Skeletal muscle satellite cell (primary cell): ENCODE results near the gene FANCD2OS.
"Not testable (repeated sequence)": the region's sequence is repeated elsewhere in the genome, so short reads cannot be mapped to it uniquely, and the experiment has no call there.

Experiments
- H3K27me3 ChIP-seq: 2 replicates; pipeline ENCODE4 v1.7.0; 2013; ENCODE audit warnings: low read length; ENCODE audit not compliant: control insufficient read depth, insufficient read depth
- H3K36me3 ChIP-seq: 2 replicates; pipeline ENCODE4 v1.7.0; 2013; ENCODE audit warnings: mild to moderate bottlenecking, control low read depth, low read length; ENCODE audit not compliant: insufficient read depth
- H3K4me1 ChIP-seq: 2 replicates; pipeline ENCODE4 v1.7.0; 2013; ENCODE audit warnings: low read length; ENCODE audit not compliant: control insufficient read depth, insufficient read depth
- H3K4me2 ChIP-seq: 2 replicates; pipeline ENCODE4 v1.7.0; 2013; ENCODE audit warnings: mild to moderate bottlenecking, low read length
- H3K4me3 ChIP-seq: 2 replicates; pipeline ENCODE4 v1.7.0; 2013; ENCODE audit warnings: low read length
- H3K9ac ChIP-seq: 2 replicates; pipeline ENCODE4 v1.7.0; 2013; ENCODE audit warnings: mild to moderate bottlenecking, low read depth, low read length, moderate library complexity
- H3K9me3 ChIP-seq: replicated peaks from 2 replicates; pipeline ENCODE4 v1.7.0; 2013; ENCODE audit warnings: mild to moderate bottlenecking, control low read depth, low read length

Gene FANCD2OS

GRCh38 chr3:10090774-10091173 lies 17.3 kb downstream of the FANCD2OS start:
- not testable (repeated sequence) for H3K27me3 ChIP-seq, H3K4me3 ChIP-seq, H3K9ac ChIP-seq, H3K4me2 ChIP-seq, H3K4me1 ChIP-seq, H3K9me3 ChIP-seq
- peaks cover 16% of the 10 kb centered on the region for H3K36me3 ChIP-seq

GRCh38 chr3:10090179-10090578 lies 17.9 kb downstream of the FANCD2OS start:
- H3K9ac ChIP-seq, result no peak overlapping the region
- H3K4me3 ChIP-seq, result no peak overlapping the region
- no peaks in the 10 kb centered on the region for H3K9me3 ChIP-seq
- no peaks in the 10 kb centered on the region for H3K4me1 ChIP-seq
- H3K4me2 ChIP-seq, result no peak overlapping the region
- no peaks in the 10 kb centered on the region for H3K27me3 ChIP-seq
- peaks cover 16% of the 10 kb centered on the region for H3K36me3 ChIP-seq

- Histone ChIP-seq H3K27me3 (no peaks in the 10 kb centered on the region), H3K36me3 (peaks cover 12% of the 10 kb centered on the region), H3K9me3 (no peaks in the 10 kb centered on the region), H3K4me3 (no peak overlapping the region), H3K4me1 (no peaks in the 10 kb centered on the region), H3K9ac (no peak overlapping the region), H3K4me2 (no peak overlapping the region)
Measured at GRCh38 chr3:10088256-10088655, 19.8 kb downstream of the FANCD2OS start.

- Histone ChIP-seq H3K9me3 (no peaks in the 10 kb centered on the region), H3K4me3 (no peak overlapping the region), H3K36me3 (peaks cover 16% of the 10 kb centered on the region), H3K4me2 (no peak overlapping the region), H3K4me1 (no peaks in the 10 kb centered on the region), H3K27me3 (no peaks in the 10 kb centered on the region), H3K9ac (no peak overlapping the region)
Measured at GRCh38 chr3:10085738-10086137, 22.3 kb downstream of the FANCD2OS start.

GRCh38 chr3:10081871-10082270 lies 26.2 kb downstream of the FANCD2OS start:
- H3K9ac ChIP-seq, result no peak overlapping the region
- no peaks in the 10 kb centered on the region for H3K9me3 ChIP-seq
- no peak overlapping the region for H3K4me2 ChIP-seq
- no peak overlapping the region for H3K4me3 ChIP-seq
- peaks cover 10% of the 10 kb centered on the region for H3K36me3 ChIP-seq
- H3K4me1 ChIP-seq, result no peaks in the 10 kb centered on the region
- H3K27me3 ChIP-seq, result no peaks in the 10 kb centered on the region

GRCh38 chr3:10074666-10075065 lies 33.4 kb downstream of the FANCD2OS start:
- no peaks in the 10 kb centered on the region for H3K36me3 ChIP-seq
- H3K9ac ChIP-seq, result no peak overlapping the region
- H3K4me2 ChIP-seq, result no peak overlapping the region
- no peak overlapping the region for H3K4me3 ChIP-seq
- H3K27me3 ChIP-seq, result no peaks in the 10 kb centered on the region
- no peaks in the 10 kb centered on the region for H3K4me1 ChIP-seq
- H3K9me3 ChIP-seq, result no peaks in the 10 kb centered on the region

- not testable (repeated sequence) for H3K4me3 ChIP-seq, H3K27me3 ChIP-seq, H3K9ac ChIP-seq, H3K36me3 ChIP-seq, H3K4me2 ChIP-seq, H3K4me1 ChIP-seq, H3K9me3 ChIP-seq
Measured at GRCh38 chr3:10070077-10070476, 38.0 kb downstream of the FANCD2OS start.

- H3K4me2 ChIP-seq, result no peak overlapping the region
- H3K4me3 ChIP-seq, result no peak overlapping the region
- H3K27me3 ChIP-seq, result no peaks in the 10 kb centered on the region
- no peaks in the 10 kb centered on the region for H3K9me3 ChIP-seq
- no peaks in the 10 kb centered on the region for H3K4me1 ChIP-seq
- H3K9ac ChIP-seq, result no peak overlapping the region
- no peaks in the 10 kb centered on the region for H3K36me3 ChIP-seq
Measured at GRCh38 chr3:10055097-10055496, 53.0 kb downstream of the FANCD2OS start.
